GM12801 (cell line): ENCODE results near the gene RBM20.

Source experiments
- TF ChIP-seq, protein P1 (sequence below): IDR thresholded peaks from one replicate; pipeline ENCODE4 v1.5.1; 2011; ENCODE audit warnings: control low read depth; ENCODE audit not compliant: insufficient read length; ENCODE audit errors: extremely low read depth

The RBM20 gene

DNA sequence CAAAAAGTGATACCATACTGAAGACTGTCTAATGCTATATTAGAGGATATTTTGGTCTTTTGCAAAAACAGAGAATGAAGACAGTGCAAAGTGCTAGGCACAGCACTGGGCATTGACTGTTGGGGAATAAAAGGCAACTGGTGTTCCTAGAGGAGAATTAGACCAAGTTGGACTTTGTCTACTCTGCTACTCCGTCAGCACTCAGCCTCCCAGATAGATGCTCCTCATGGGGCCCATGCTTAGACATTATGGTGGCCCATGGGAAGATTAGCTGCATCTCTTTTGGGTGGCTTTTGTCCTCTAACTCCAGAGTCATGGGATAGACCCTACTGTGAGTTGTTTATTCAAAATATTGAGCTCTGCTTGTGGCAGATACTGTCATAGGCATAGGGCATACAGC is 113.5 kb downstream of the RBM20 start:
- TF ChIP-seq, protein P1, sequence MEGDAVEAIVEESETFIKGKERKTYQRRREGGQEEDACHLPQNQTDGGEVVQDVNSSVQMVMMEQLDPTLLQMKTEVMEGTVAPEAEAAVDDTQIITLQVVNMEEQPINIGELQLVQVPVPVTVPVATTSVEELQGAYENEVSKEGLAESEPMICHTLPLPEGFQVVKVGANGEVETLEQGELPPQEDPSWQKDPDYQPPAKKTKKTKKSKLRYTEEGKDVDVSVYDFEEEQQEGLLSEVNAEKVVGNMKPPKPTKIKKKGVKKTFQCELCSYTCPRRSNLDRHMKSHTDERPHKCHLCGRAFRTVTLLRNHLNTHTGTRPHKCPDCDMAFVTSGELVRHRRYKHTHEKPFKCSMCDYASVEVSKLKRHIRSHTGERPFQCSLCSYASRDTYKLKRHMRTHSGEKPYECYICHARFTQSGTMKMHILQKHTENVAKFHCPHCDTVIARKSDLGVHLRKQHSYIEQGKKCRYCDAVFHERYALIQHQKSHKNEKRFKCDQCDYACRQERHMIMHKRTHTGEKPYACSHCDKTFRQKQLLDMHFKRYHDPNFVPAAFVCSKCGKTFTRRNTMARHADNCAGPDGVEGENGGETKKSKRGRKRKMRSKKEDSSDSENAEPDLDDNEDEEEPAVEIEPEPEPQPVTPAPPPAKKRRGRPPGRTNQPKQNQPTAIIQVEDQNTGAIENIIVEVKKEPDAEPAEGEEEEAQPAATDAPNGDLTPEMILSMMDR = no peak

DNA sequence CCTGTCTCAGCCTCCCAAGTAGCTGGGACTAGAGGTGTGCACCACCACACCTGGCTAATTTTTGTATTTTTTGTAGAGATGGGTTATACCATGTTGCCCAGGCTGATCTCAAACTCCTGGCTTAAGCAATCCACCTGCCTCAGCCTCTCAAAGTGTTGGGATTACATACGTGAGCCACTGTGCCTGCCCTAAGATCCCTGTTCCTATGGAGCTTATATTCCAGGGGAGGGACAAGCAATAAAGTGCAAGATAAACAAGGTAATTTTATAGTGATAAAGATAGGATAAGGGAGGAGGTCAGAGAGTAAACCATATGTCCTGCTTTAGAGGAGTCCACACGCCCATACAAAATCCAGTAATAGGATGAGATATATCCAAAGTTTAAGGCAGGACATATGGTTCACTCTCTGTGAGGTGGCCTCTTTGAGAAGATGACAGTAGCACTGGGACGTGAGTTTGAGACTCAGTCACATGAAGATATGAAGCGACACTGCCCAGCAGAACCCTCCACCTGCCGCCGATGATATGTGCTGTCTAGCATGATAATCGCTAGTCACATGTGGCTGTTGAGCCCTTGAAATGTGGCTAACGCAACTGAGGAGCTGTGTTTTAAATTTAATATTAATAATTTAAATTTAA is 114.1 kb downstream of the RBM20 start:
- TF ChIP-seq, protein P1 = no peak

DNA sequence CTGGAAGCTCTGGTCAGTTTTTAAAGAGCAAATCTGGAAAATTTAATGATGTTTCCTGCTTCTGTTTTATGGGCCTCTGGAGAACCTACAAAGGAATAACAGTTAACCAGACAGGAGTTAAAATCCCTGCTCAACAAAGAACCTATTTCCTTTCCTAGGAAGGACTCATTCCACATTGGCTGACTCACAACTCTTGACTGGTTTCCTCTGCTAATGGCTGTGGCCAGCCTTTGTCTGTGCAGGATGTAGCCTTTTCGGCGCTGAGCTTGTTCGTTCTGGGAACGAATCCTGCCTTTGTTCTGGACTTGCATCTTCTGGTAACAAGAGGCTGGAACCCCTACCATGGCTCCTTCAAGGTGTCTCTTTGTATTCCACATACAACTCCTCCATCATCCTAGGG is 114.8 kb downstream of the RBM20 start:
- TF ChIP-seq, protein P1 = no peak

DNA sequence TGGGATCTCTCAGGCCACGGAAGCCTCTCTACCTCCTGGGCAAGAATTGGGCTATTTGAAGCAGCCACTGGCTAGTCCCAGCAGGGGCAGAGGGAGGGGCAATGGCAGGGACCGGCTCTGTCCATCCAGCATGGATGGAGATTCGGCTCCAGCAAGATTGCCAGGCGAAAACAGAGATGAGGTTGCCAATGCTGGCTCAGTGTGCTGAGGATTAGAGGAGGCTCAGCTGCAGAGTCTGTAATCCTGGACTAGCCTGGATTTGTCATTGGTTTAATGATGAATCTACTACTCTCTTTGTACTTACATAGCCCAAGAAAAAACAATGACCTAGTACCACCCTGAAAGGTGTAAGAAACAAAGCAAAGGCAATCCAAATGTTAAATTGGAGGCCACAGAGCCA is 115.4 kb downstream of the RBM20 start:
- TF ChIP-seq, protein P1 = no peak

DNA sequence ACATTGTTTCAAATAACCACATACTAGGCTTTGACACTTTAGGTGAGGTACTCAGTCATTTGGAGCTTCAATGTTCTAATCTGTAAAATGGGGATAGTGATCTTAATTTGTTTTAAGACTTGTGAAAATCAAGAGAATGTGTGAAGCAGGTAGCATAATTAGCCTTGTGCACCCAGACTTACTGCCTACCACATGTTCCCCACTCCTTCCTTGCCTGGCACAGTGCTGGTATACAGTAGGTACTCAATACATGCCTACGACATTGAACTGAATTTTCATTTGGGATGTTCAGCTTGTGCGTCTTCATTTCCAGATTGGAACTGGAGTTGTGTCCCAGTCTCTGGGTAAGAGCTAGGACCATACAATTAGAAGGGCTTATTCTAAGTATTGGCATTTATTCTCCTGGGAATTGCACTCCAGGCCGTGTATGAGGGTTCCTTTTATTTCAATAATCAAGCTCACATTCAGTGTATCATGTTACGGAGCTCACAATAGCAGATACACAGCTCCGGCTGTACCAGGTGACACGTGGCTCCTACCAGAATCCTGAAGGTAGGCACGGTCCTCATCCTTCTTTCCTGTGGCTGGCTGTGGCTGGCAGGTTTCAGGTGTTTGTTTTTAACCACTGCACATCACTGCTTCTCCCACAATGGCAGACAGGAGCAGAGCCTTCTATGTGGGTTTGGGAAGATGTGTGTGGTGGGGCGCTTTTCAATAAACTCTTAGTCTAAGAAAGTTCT is 118.1 kb downstream of the RBM20 start:
- TF ChIP-seq, protein P1 = no peak

DNA sequence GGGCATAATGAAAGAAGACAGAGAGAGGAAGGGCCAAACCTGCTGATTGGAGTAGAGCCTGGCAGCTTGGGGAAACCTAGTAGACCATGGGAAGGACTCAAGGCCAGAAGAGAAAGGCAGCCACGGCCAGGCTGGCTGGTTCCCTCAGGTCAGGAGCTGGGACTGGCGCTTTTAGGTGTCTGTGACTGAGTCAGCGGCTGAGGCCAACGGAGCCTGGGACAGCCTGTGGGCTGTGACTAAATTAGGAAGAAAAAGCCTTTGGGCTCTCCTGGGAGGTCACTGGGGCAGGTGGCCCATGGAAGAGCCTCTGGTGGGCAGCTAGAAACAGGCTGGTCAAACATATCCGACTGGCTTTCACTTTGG is 118.7 kb downstream of the RBM20 start:
- TF ChIP-seq, protein P1 = no peak

DNA sequence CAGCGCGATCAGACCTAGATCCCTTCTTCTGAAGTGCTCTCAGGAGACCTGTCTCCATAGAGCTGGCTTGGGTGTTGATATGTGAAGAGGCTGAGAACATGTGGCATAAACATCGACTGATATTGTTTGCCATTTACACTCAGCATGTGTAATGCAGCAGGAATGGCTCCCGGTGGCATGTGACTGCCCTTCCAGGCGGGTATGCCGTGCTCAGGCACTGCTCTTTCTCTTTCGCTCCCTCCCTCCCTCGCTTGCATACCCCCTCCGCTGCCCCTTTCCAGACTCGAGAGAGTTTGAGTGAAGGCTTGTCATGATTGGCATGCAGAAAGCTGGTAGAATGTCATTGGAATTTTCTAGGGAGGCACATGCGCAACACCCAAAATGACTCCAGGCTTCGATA is 120.2 kb downstream of the RBM20 start:
- TF ChIP-seq, protein P1 = no peak
